ENCODE data around the gene KLHDC7A. TPM values are rescaled to one million over a fixed set of nuclear protein-coding genes. Genes with fewer than 3 reads are reported as not detected.

The KLHDC7A gene
- total RNA-seq, 2 experiments from 2014 or later, result 0.91 to 2.6 TPM

DNA sequence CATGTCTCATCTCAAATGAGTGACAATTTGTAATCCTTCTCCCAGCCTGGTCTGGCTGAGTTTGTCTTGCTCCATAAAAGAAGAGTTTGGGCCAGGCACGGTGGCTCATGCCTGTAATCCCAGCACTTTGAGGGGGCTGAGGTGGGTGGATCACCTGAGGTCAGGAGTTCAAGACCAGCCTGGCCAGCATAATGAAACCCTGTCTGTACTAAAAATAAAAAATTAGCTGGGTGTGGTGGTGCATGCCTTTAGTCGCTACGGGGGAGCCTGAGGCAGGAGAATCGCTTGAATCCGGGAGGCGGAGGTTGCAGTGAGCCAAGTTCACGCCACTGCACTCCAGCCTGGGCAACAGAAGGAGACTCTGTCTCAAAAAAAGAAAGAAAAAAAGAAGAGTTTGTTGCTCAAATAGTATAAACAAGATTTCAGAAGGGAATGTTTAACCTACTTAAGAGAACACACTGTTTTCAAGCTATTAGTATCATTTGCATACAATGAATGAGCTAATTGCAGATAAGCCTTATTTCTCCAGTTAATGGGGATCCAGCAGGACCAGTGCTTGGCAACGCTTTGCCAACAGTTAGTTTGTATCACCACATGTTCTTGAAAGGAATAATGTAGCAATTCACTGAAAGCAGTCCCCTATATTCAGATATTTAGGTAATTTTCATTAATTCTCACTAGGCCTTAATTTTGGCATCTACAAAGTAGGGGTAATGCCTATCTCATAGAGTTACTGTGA lies 15.9 kb downstream of the KLHDC7A start:
- DNase-seq (ENCODE audit: low spot score), result no peak
- ChIA-PET CTCF (ENCODE audit: unreplicated experiment) (no interaction called here), POLR2A (no interaction called here)
- intact Hi-C loops (cut with micrococcal nuclease; ENCODE audit: unreplicated experiment), result no loop called here
- Histone ChIP-seq H3K27ac (ENCODE audit: low read depth, low read length, poor library complexity, severe bottlenecking) (no peak overlapping the region), H3K4me3 (ENCODE audit: low read depth, low read length, poor library complexity, severe bottlenecking) (no peak overlapping the region), H3K4me1 (ENCODE audit: insufficient read depth, low read length, poor library complexity, severe bottlenecking) (peaks cover 11% of the 10 kb centered on the region), H3K79me2 (ENCODE audit: insufficient read depth, low read depth, low read length) (no peaks in the 10 kb centered on the region), H4K20me1 (ENCODE audit: insufficient read depth, low read length) (no peaks in the 10 kb centered on the region), H2AFZ (ENCODE audit: low read length) (no peak overlapping the region), H3K9me3 (ENCODE audit: low read length) (peaks cover 5% of the 10 kb centered on the region; the same call in 1 of the 2 replicates), H3K4me2 (ENCODE audit: low read length) (no peak overlapping the region), H3K9me2 (ENCODE audit: insufficient read depth, low read length) (no peaks in the 10 kb centered on the region), H3K36me3 (ENCODE audit: insufficient read depth, low read length) (no peaks in the 10 kb centered on the region)
- TF ChIP-seq, protein P1, sequence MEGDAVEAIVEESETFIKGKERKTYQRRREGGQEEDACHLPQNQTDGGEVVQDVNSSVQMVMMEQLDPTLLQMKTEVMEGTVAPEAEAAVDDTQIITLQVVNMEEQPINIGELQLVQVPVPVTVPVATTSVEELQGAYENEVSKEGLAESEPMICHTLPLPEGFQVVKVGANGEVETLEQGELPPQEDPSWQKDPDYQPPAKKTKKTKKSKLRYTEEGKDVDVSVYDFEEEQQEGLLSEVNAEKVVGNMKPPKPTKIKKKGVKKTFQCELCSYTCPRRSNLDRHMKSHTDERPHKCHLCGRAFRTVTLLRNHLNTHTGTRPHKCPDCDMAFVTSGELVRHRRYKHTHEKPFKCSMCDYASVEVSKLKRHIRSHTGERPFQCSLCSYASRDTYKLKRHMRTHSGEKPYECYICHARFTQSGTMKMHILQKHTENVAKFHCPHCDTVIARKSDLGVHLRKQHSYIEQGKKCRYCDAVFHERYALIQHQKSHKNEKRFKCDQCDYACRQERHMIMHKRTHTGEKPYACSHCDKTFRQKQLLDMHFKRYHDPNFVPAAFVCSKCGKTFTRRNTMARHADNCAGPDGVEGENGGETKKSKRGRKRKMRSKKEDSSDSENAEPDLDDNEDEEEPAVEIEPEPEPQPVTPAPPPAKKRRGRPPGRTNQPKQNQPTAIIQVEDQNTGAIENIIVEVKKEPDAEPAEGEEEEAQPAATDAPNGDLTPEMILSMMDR (conservative IDR thresholded peaks at IDR 0.05; ENCODE audit: low read length), result no peak
- TF ChIP-seq EZH2phosphoT487 (IDR thresholded peaks at IDR 0.05; ENCODE audit: borderline replicate concordance, low read depth, low read length), result no peak
- BruUV-seq (replicated peaks), result no TSS peak

DNA sequence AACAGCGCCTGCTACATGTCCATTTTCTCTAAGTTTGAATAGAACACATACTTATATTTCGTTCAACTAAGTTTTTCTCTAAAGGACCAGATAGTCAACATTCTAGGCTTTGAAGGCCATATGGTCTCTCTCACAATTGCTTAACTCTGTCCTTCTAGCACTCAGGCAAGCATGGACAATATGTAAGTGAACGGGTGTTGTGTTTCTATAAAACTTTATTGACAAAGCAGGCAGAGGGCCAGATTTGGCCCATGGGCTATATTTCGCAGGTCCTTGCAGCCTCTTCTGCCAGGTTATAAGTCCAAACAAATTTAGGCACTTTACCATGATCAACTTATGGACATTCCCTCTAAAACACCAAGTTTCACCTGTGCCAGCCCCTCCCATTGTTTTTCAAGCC lies 21.1 kb downstream of the KLHDC7A start:
- no peak overlapping the region for H3K4me3 ChIP-seq (ENCODE audit: low read depth, low read length, poor library complexity, severe bottlenecking)
- H3K27ac ChIP-seq (ENCODE audit: low read depth, low read length, poor library complexity, severe bottlenecking), result no peak overlapping the region
- DNase-seq (ENCODE audit: low spot score), result no peak
- BruUV-seq (replicated peaks), result no TSS peak
- POLR2A ChIA-PET, result no interaction called here
- H3K4me2 ChIP-seq (ENCODE audit: low read length), result no peak overlapping the region
- no peaks in the 10 kb centered on the region for H3K36me3 ChIP-seq (ENCODE audit: insufficient read depth, low read length)
- intact Hi-C loops (cut with micrococcal nuclease; ENCODE audit: unreplicated experiment), result no loop called here
- H4K20me1 ChIP-seq (ENCODE audit: insufficient read depth, low read length), result no peaks in the 10 kb centered on the region
- H2AFZ ChIP-seq (ENCODE audit: low read length), result no peak overlapping the region
- CTCF ChIA-PET (ENCODE audit: unreplicated experiment), result no interaction called here
- H3K79me2 ChIP-seq (ENCODE audit: insufficient read depth, low read depth, low read length), result no peaks in the 10 kb centered on the region; the same call in 1 of the 2 replicates
- TF ChIP-seq, protein P1 (conservative IDR thresholded peaks at IDR 0.05; ENCODE audit: low read length), result no peak
- TF ChIP-seq EZH2phosphoT487 (IDR thresholded peaks at IDR 0.05; ENCODE audit: borderline replicate concordance, low read depth, low read length), result no peak
- no peaks in the 10 kb centered on the region for H3K4me1 ChIP-seq (ENCODE audit: insufficient read depth, low read length, poor library complexity, severe bottlenecking)
- 0 out of 2 replicates have a peak, but pooled peaks cover 8% of the 10 kb centered on the region for H3K9me3 ChIP-seq (ENCODE audit: low read length)
- H3K9me2 ChIP-seq (ENCODE audit: insufficient read depth, low read length), result no peaks in the 10 kb centered on the region

DNA sequence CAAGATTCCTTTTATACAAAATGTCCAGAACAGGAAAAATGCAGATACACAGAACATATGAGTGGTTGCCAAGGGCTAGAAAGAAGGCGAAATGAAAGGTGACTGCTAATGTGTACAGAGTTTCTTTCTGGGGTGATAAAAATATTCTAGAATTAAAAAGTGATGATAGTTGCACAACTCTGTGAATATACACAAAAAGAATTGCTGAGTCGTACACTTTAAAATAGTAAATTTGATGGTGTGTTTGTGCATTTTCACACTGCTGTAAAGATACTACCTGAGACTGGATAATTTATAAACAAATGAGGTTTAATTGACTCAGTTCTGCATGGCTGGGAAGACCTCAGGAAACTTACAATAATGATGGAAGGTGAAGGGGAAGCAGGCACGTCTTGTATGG lies 23.9 kb downstream of the KLHDC7A start:
- H3K79me2 ChIP-seq (ENCODE audit: insufficient read depth, low read depth, low read length), result no peaks in the 10 kb centered on the region; the same call in 1 of the 2 replicates
- H3K4me3 ChIP-seq (ENCODE audit: low read depth, low read length, poor library complexity, severe bottlenecking), result no peak overlapping the region
- no peak overlapping the region for H2AFZ ChIP-seq (ENCODE audit: low read length)
- DNase-seq (ENCODE audit: low spot score), result no peak
- POLR2A ChIA-PET, result no interaction called here
- H3K4me2 ChIP-seq (ENCODE audit: low read length), result no peak overlapping the region
- no peaks in the 10 kb centered on the region for H3K36me3 ChIP-seq (ENCODE audit: insufficient read depth, low read length)
- H3K27ac ChIP-seq (ENCODE audit: low read depth, low read length, poor library complexity, severe bottlenecking), result no peak overlapping the region
- CTCF ChIA-PET (ENCODE audit: unreplicated experiment), result no interaction called here
- 0 out of 2 replicates have a peak, but pooled peaks cover 8% of the 10 kb centered on the region for H3K9me3 ChIP-seq (ENCODE audit: low read length)
- BruUV-seq (replicated peaks), result no TSS peak
- TF ChIP-seq, protein P1 (conservative IDR thresholded peaks at IDR 0.05; ENCODE audit: low read length), result no peak
- TF ChIP-seq EZH2phosphoT487 (IDR thresholded peaks at IDR 0.05; ENCODE audit: borderline replicate concordance, low read depth, low read length), result no peak
- no peaks in the 10 kb centered on the region for H3K4me1 ChIP-seq (ENCODE audit: insufficient read depth, low read length, poor library complexity, severe bottlenecking)
- H3K9me2 ChIP-seq (ENCODE audit: insufficient read depth, low read length), result no peaks in the 10 kb centered on the region
- intact Hi-C loops (cut with micrococcal nuclease; ENCODE audit: unreplicated experiment), result no loop called here
- H4K20me1 ChIP-seq (ENCODE audit: insufficient read depth, low read length), result no peaks in the 10 kb centered on the region
